Measurements from ENCODE around the gene OR4N5. TPM values are rescaled to one million over a fixed set of nuclear protein-coding genes. Genes with fewer than 3 reads are reported as not detected.

The OR4N5 gene
- total and polyA plus RNA-seq, 2 of the 8 experiments (the other 6 are each of a cell fraction or from before 2014, with no cell fraction given): not detected

DNA sequence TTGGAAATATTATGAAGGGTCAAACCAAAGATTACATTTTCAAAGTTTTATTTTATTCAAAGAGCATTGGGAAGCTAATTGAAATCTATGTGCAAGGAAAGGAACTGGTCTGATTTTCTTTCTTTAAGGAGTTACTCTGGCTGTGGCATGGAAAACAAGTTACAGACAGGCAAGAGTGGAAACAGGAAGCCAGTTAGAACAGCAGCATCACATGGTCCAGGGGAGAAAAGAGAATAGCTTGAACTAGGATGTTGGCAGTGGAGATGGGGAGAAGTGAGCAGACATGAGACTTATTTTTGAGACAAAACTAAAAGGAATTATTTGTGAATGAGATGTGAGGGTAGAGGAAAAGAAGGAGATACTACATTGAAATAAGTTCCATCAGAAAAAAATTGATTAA, 55.5 kb downstream of the OR4N5 start:
- H3K9me3 ChIP-seq (ENCODE audit: insufficient read depth in 2 of 2, low read depth in 1 of 2, low read length in 1 of 2): peaks cover 53 to 73% of the 10 kb centered on the region in 2 experiments
- H3K4ac ChIP-seq (replicated peaks; ENCODE audit: insufficient read length, low read depth, low read length): no peak overlapping the region
- H3K14ac ChIP-seq (ENCODE audit: insufficient read length): no peak overlapping the region
- ChIA-PET CTCF (ENCODE audit: partially characterized antibody) (no interaction called here), POLR2A (ENCODE audit: partially characterized antibody) (no interaction called here)
- no peak overlapping the region for H3K9ac ChIP-seq (replicated peaks in 1 of 4; ENCODE audit: extremely low read depth in 1 of 4, low read depth in 3 of 4, low read length in 3 of 4)
- no peak overlapping the region for H4K8ac ChIP-seq (ENCODE audit: extremely low read depth, insufficient read depth, low read length)
- H2AFZ ChIP-seq (ENCODE audit: low read length): no peak overlapping the region
- no peaks in the 10 kb centered on the region for H3K23me2 ChIP-seq (ENCODE audit: low read depth, low read length)
- no peak overlapping the region for H2BK15ac ChIP-seq (ENCODE audit: low read length)
- no peak for DNase-seq (ENCODE audit: low read depth in 1 of 2, low spot score in 2 of 2)
- H3K79me2 ChIP-seq (ENCODE audit: control insufficient read depth in 1 of 2, insufficient read depth in 2 of 2, low read length in 2 of 2): no peaks in the 10 kb centered on the region
- H3K4me3 ChIP-seq (ENCODE audit: extremely low read depth in 1 of 4, insufficient read depth in 2 of 4, low read depth in 3 of 4, low read length in 4 of 4): no peak overlapping the region
- no peak overlapping the region for H4K91ac ChIP-seq (replicated peaks; ENCODE audit: insufficient read length, low read length)
- no peaks in the 10 kb centered on the region for H3K4me1 ChIP-seq (replicated peaks in 1 of 4; ENCODE audit: control insufficient read depth in 3 of 4, insufficient read depth in 4 of 4, low read length in 3 of 4)
- H2BK20ac ChIP-seq (ENCODE audit: low read length): no peak overlapping the region
- H3K56ac ChIP-seq (replicated peaks; ENCODE audit: insufficient read length, low read depth, low read length): no peak overlapping the region
- H3K23ac ChIP-seq (ENCODE audit: insufficient read length): no peak overlapping the region
- no peak overlapping the region for H2AK5ac ChIP-seq (ENCODE audit: low read depth, low read length)
- no peak overlapping the region for H2BK120ac ChIP-seq (replicated peaks; ENCODE audit: low read depth, low read length)
- no peaks in the 10 kb centered on the region for H4K20me1 ChIP-seq (replicated peaks in 1 of 2; ENCODE audit: control insufficient read depth in 1 of 2, insufficient read depth in 2 of 2, low read length in 2 of 2)
- H2BK5ac ChIP-seq (ENCODE audit: low read depth, low read length): no peak overlapping the region
- H3K4me2 ChIP-seq (ENCODE audit: insufficient read depth in 1 of 2, low read depth in 2 of 2, low read length in 2 of 2): no peak overlapping the region
- H3K27me3 ChIP-seq (replicated peaks in 1 of 4; ENCODE audit: control insufficient read depth in 3 of 4, extremely low read depth in 1 of 4, insufficient read depth in 3 of 4, low read length in 3 of 4): no peaks in the 10 kb centered on the region
- no peak overlapping the region for H2BK12ac ChIP-seq (ENCODE audit: low read depth, low read length)
- no peak overlapping the region for H3K27ac ChIP-seq (ENCODE audit: low read depth, low read length)
- H3K36me3 ChIP-seq (ENCODE audit: control insufficient read depth in 2 of 4, insufficient read depth in 4 of 4, low read length in 3 of 4): no peaks in the 10 kb centered on the region
- FAIRE-seq: no peak
- H3K79me1 ChIP-seq (ENCODE audit: low read depth, low read length): no peaks in the 10 kb centered on the region
- no peak overlapping the region for H3K18ac ChIP-seq (ENCODE audit: extremely low read depth, low read length)
- no peak overlapping the region for H4K5ac ChIP-seq (ENCODE audit: insufficient read length, low read depth, low read length)
- TF ChIP-seq TBP (IDR thresholded peaks at IDR 0.05; ENCODE audit: low read depth, low read length): no peak
- TF ChIP-seq RAD21 (IDR thresholded peaks at IDR 0.05 in 1 of 2, conservative IDR thresholded peaks at IDR 0.05 in 1 of 2; ENCODE audit: low read depth in 2 of 2, low read length in 2 of 2): no peak
- no peak for TF ChIP-seq JUN (IDR thresholded peaks at IDR 0.05; ENCODE audit: low read depth, low read length)
- TF ChIP-seq PHF8 (conservative IDR thresholded peaks at IDR 0.05; ENCODE audit: low read depth, low read length): no peak
- no peak for TF ChIP-seq HDAC6 (IDR thresholded peaks at IDR 0.05; ENCODE audit: low read depth, low read length)
